Measurements from ENCODE around the gene CTNNA3. TPM values are rescaled to one million over a fixed set of nuclear protein-coding genes. Genes with fewer than 3 reads are reported as not detected.
A peak's percentile ranks its signal among the peaks of the same experiment; 100 is the strongest.

The CTNNA3 gene
- total and polyA plus RNA-seq, 7 donors: under 0.01 to 4.6 (median 2.4) TPM; not detected in 1

GRCh38 chr10:66555061-66555460 is 1140.9 kb downstream of the CTNNA3 start:
- peak overlapping the region in 2 of 4 donors; percentile 21 to 28 for H3K4me3 ChIP-seq
- TF ChIP-seq, protein P1, sequence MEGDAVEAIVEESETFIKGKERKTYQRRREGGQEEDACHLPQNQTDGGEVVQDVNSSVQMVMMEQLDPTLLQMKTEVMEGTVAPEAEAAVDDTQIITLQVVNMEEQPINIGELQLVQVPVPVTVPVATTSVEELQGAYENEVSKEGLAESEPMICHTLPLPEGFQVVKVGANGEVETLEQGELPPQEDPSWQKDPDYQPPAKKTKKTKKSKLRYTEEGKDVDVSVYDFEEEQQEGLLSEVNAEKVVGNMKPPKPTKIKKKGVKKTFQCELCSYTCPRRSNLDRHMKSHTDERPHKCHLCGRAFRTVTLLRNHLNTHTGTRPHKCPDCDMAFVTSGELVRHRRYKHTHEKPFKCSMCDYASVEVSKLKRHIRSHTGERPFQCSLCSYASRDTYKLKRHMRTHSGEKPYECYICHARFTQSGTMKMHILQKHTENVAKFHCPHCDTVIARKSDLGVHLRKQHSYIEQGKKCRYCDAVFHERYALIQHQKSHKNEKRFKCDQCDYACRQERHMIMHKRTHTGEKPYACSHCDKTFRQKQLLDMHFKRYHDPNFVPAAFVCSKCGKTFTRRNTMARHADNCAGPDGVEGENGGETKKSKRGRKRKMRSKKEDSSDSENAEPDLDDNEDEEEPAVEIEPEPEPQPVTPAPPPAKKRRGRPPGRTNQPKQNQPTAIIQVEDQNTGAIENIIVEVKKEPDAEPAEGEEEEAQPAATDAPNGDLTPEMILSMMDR (IDR thresholded peaks at IDR 0.05): no peak
- TF ChIP-seq EP300 (IDR thresholded peaks at IDR 0.05): no peak
- TF ChIP-seq POLR2AphosphoS5 (IDR thresholded peaks at IDR 0.05): no peak
- no peak for TF ChIP-seq POLR2A (IDR thresholded peaks at IDR 0.05)
- no peaks in the 10 kb centered on the region for H3K36me3 ChIP-seq
- no peak for DNase-seq
- H3K9me3 ChIP-seq: no peaks in the 10 kb centered on the region
- WGBS, 2 donors: 65 to 78% methylated on average over 2 of the region's 2 CpGs
- H3K27me3 ChIP-seq: no peaks in the 10 kb centered on the region
- peaks cover 0 to 11% (median 0%) of the 10 kb centered on the region in 4 donors for H3K4me1 ChIP-seq
- intact Hi-C loops (cut with DNase I): no loop called here
- peak overlapping the region in 1 of 4 donors; percentile 21 for H3K27ac ChIP-seq

DNA sequence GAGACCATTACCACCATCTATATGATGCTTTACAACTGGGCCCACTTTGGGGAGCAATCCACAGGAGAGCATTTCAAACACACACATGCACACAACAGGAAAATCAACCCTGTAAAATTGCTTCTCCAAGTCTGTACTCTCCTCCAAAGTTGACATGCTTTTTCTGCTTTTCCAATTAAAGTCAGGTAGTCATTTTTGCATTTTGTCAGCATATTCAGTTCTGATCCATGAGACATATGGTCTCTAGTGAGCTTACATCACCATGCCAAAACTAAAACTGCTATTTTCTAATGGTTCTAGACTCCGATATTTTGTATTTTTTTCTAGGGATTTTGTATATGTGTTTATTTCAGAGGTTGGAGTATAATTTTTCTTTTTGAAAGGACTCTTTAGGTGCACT is 1143.7 kb downstream of the CTNNA3 start:
- 91 to 95% methylated on average over 1 of the region's 1 CpG for whole genome bisulfite sequencing, 2 donors
- Histone ChIP-seq H3K4me3 (no peak overlapping the region), H3K27me3 (no peaks in the 10 kb centered on the region), H3K4me1 (peaks cover 0 to 11% (median 0%) of the 10 kb centered on the region in 4 donors), H3K27ac (no peak overlapping the region), H3K36me3 (no peaks in the 10 kb centered on the region), H3K9me3 (no peaks in the 10 kb centered on the region)
- TF ChIP-seq EP300 (IDR thresholded peaks at IDR 0.05) (no peak), POLR2A (IDR thresholded peaks at IDR 0.05) (no peak), POLR2AphosphoS5 (IDR thresholded peaks at IDR 0.05) (no peak)
- TF ChIP-seq, protein P1 (IDR thresholded peaks at IDR 0.05): no peak
- intact Hi-C loops (cut with DNase I): no loop called here
- no peak for DNase-seq

DNA sequence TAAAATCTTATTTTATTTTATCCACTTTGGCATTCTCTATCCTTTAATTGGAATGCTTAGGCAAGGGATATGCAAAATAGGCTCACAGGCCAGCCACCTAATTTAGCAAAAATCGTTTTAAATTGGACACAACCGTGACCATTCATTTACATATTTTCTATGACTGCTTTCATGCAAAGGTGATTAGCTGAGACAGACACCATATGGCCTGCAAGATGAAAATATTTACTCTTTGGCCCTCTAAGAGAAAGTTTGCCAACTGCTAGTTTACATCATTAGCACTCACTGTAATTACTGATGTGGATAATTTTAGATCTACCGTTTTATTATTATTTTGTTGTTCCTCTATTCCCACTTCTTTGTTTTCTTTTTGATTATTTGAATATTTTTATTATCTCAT is 1145.6 kb downstream of the CTNNA3 start:
- Histone ChIP-seq H3K4me3 (no peak overlapping the region), H3K9me3 (no peaks in the 10 kb centered on the region), H3K27me3 (no peaks in the 10 kb centered on the region), H3K36me3 (no peaks in the 10 kb centered on the region), H3K4me1 (peaks cover 0 to 2% (median 0%) of the 10 kb centered on the region in 4 donors), H3K27ac (no peak overlapping the region)
- WGBS, 2 donors: 55 to 63% methylated on average over 3 of the region's 3 CpGs
- DNase-seq: no peak
- TF ChIP-seq, protein P1 (IDR thresholded peaks at IDR 0.05): no peak
- TF ChIP-seq EP300 (IDR thresholded peaks at IDR 0.05) (no peak), POLR2A (IDR thresholded peaks at IDR 0.05) (no peak)
- intact Hi-C loops (cut with DNase I): no loop called here

DNA sequence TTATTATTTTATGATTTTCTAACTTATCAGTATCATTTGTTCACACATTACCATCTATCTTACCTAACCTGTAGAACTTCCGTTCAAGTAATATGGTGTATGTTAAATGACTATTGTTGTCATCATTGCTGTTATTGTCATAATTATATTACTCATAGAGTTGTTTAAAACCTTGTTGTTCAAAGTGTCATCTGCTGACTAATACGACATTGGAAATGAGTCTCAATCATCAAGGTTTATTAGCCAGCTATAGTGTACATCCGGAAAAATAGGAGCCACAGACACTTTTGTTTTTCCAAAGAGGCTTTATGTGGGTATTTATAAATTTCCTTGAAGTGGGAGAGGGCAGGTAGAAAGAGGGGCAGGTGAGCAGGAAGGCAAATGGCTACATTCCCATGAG is 1157.1 kb downstream of the CTNNA3 start:
- no peak for TF ChIP-seq POLR2A (IDR thresholded peaks at IDR 0.05)
- TF ChIP-seq, protein P1 (IDR thresholded peaks at IDR 0.05): no peak
- TF ChIP-seq POLR2AphosphoS5 (IDR thresholded peaks at IDR 0.05): no peak
- TF ChIP-seq EP300 (IDR thresholded peaks at IDR 0.05): no peak
- intact Hi-C loops (cut with DNase I): no loop called here
- Histone ChIP-seq H3K27ac (no peak overlapping the region), H3K36me3 (no peaks in the 10 kb centered on the region), H3K27me3 (no peaks in the 10 kb centered on the region), H3K4me3 (no peak overlapping the region), H3K4me1 (peaks cover 0 to 15% (median 0%) of the 10 kb centered on the region in 4 donors), H3K9me3 (no peaks in the 10 kb centered on the region)
- WGBS, 2 donors: 44 to 76% methylated on average over 3 of the region's 3 CpGs
- DNase-seq: no peak

- DNase-seq: no peak
- Histone ChIP-seq H3K27me3 (no peaks in the 10 kb centered on the region), H3K4me3 (peak overlapping the region in 1 of 4 donors; percentile 4), H3K27ac (no peak overlapping the region), H3K9me3 (no peaks in the 10 kb centered on the region), H3K4me1 (peaks cover 0 to 15% (median 0%) of the 10 kb centered on the region in 4 donors), H3K36me3 (no peaks in the 10 kb centered on the region)
- no peak for TF ChIP-seq EP300 (IDR thresholded peaks at IDR 0.05)
- TF ChIP-seq POLR2AphosphoS5 (IDR thresholded peaks at IDR 0.05): peak in 2 of 4 donors; percentile 21 to 52
- intact Hi-C loops (cut with DNase I): no loop called here
- WGBS, 2 donors: 65 to 79% methylated on average over 3 of the region's 3 CpGs
These were observed 1157.6 kb downstream of the CTNNA3 start for GRCh38 chr10:66538371-66538770.
